IPS-20b (cell line): ENCODE data around the gene FYCO1.

Experiments used
- H3K27ac ChIP-seq: one replicate; pipeline ENCODE4 v1.5.1; 2013; ENCODE audit warnings: low read length
- H3K27me3 ChIP-seq: 2 replicates; pipeline ENCODE4 v1.6.1; 2013; ENCODE audit warnings: mild to moderate bottlenecking, low read length, inconsistent platforms; ENCODE audit not compliant: insufficient read depth
- H3K36me3 ChIP-seq: 2 replicates; pipeline ENCODE4 v1.6.1; 2013; ENCODE audit warnings: low read depth, mild to moderate bottlenecking, inconsistent platforms, low read length, moderate library complexity; ENCODE audit not compliant: insufficient read depth
- H3K4me1 ChIP-seq: 2 replicates; pipeline ENCODE4 v1.6.1; 2013; ENCODE audit warnings: mild to moderate bottlenecking, control low read depth, inconsistent platforms, low read length, moderate library complexity; ENCODE audit not compliant: insufficient read depth
- H3K4me3 ChIP-seq: 2 replicates; pipeline ENCODE4 v1.5.1; 2013; ENCODE audit warnings: mild to moderate bottlenecking, low read length, inconsistent platforms
- H3K9ac ChIP-seq: 2 replicates; pipeline ENCODE4 v1.6.1; 2013; ENCODE audit warnings: low read depth, mild to moderate bottlenecking, inconsistent platforms, low read length, moderate library complexity
- H3K9me3 ChIP-seq: 2 replicates; pipeline ENCODE4 v1.6.1; 2013; ENCODE audit warnings: mild to moderate bottlenecking, low read depth, low read length, inconsistent platforms; ENCODE audit not compliant: insufficient read depth

The FYCO1 gene

GRCh38 chr3:45933591-45933990, 62.0 kb downstream of the FYCO1 start:
- no peak overlapping the region for H3K27ac ChIP-seq
- no peaks in the 10 kb centered on the region for H3K4me1 ChIP-seq
- H3K4me3 ChIP-seq: no peak overlapping the region
- no peaks in the 10 kb centered on the region for H3K9me3 ChIP-seq
- H3K36me3 ChIP-seq: peaks cover 88% of the 10 kb centered on the region
- H3K27me3 ChIP-seq: no peaks in the 10 kb centered on the region
- H3K9ac ChIP-seq: no peak overlapping the region

GRCh38 chr3:45932112-45932511, 63.5 kb downstream of the FYCO1 start:
- H3K36me3 ChIP-seq: peaks cover 97% of the 10 kb centered on the region
- no peak overlapping the region for H3K4me3 ChIP-seq
- H3K9ac ChIP-seq: no peak overlapping the region
- no peaks in the 10 kb centered on the region for H3K27me3 ChIP-seq
- H3K27ac ChIP-seq: no peak overlapping the region
- H3K4me1 ChIP-seq: no peaks in the 10 kb centered on the region
- no peaks in the 10 kb centered on the region for H3K9me3 ChIP-seq

GRCh38 chr3:45931496-45931895, 64.1 kb downstream of the FYCO1 start:
- Histone ChIP-seq H3K27me3 (no peaks in the 10 kb centered on the region), H3K27ac (no peak overlapping the region), H3K4me3 (no peak overlapping the region), H3K9ac (no peak overlapping the region), H3K9me3 (no peaks in the 10 kb centered on the region), H3K4me1 (no peaks in the 10 kb centered on the region), H3K36me3 (peaks cover 93% of the 10 kb centered on the region)

- Histone ChIP-seq H3K9ac (no peak overlapping the region), H3K27ac (no peak overlapping the region), H3K27me3 (no peaks in the 10 kb centered on the region), H3K36me3 (peaks cover 75% of the 10 kb centered on the region), H3K4me1 (no peaks in the 10 kb centered on the region), H3K9me3 (no peaks in the 10 kb centered on the region), H3K4me3 (no peak overlapping the region)
These were observed 66.5 kb downstream of the FYCO1 start for GRCh38 chr3:45929042-45929679.

GRCh38 chr3:45927881-45928280, 67.7 kb downstream of the FYCO1 start:
- H3K9ac ChIP-seq: no peak overlapping the region
- no peak overlapping the region for H3K4me3 ChIP-seq
- H3K27me3 ChIP-seq: no peaks in the 10 kb centered on the region
- peaks cover 76% of the 10 kb centered on the region for H3K36me3 ChIP-seq
- no peaks in the 10 kb centered on the region for H3K9me3 ChIP-seq
- H3K27ac ChIP-seq: no peak overlapping the region
- no peaks in the 10 kb centered on the region for H3K4me1 ChIP-seq

GRCh38 chr3:45923755-45924154, 71.9 kb downstream of the FYCO1 start:
- H3K27ac ChIP-seq: no peak overlapping the region
- no peak overlapping the region for H3K9ac ChIP-seq
- no peaks in the 10 kb centered on the region for H3K27me3 ChIP-seq
- no peaks in the 10 kb centered on the region for H3K4me1 ChIP-seq
- peaks cover 55% of the 10 kb centered on the region for H3K36me3 ChIP-seq
- no peak overlapping the region for H3K4me3 ChIP-seq
- no peaks in the 10 kb centered on the region for H3K9me3 ChIP-seq

- H3K36me3 ChIP-seq: peaks cover 49% of the 10 kb centered on the region
These were observed 72.6 kb downstream of the FYCO1 start for GRCh38 chr3:45922950-45923590.

GRCh38 chr3:45922039-45922326, 73.6 kb downstream of the FYCO1 start:
- H3K9me3 ChIP-seq: no peaks in the 10 kb centered on the region
- no peaks in the 10 kb centered on the region for H3K4me1 ChIP-seq
- no peak overlapping the region for H3K27ac ChIP-seq
- no peaks in the 10 kb centered on the region for H3K27me3 ChIP-seq
- peaks cover 38% of the 10 kb centered on the region for H3K36me3 ChIP-seq
- no peak overlapping the region for H3K9ac ChIP-seq
- no peak overlapping the region for H3K4me3 ChIP-seq

More at GRCh38 chr3:45922950-45923590, 72.6 kb downstream of the FYCO1 start:
- Histone ChIP-seq H3K9me3 (no peaks in the 10 kb centered on the region), H3K4me3 (no peak overlapping the region), H3K9ac (no peak overlapping the region), H3K27me3 (no peaks in the 10 kb centered on the region), H3K27ac (no peak overlapping the region), H3K4me1 (no peaks in the 10 kb centered on the region)

- Histone ChIP-seq H3K27me3 (no peaks in the 10 kb centered on the region), H3K4me1 (no peaks in the 10 kb centered on the region), H3K36me3 (peaks cover 38% of the 10 kb centered on the region), H3K4me3 (no peak overlapping the region), H3K9me3 (no peaks in the 10 kb centered on the region), H3K9ac (no peak overlapping the region), H3K27ac (no peak overlapping the region)
These were observed 74.2 kb downstream of the FYCO1 start for GRCh38 chr3:45921158-45922038.

GRCh38 chr3:45917146-45917898, 78.3 kb downstream of the FYCO1 start:
- Histone ChIP-seq H3K27ac (no peak overlapping the region), H3K9ac (no peak overlapping the region), H3K4me1 (no peaks in the 10 kb centered on the region), H3K27me3 (peaks cover 7% of the 10 kb centered on the region; the same call in 1 of the 2 replicates), H3K9me3 (no peaks in the 10 kb centered on the region), H3K4me3 (no peak overlapping the region), H3K36me3 (peaks cover 16% of the 10 kb centered on the region)

GRCh38 chr3:45915518-45916231, 79.9 kb downstream of the FYCO1 start:
- H3K4me1 ChIP-seq: no peaks in the 10 kb centered on the region
- no peaks in the 10 kb centered on the region for H3K9me3 ChIP-seq
- H3K27me3 ChIP-seq: peaks cover 7% of the 10 kb centered on the region; the same call in 1 of the 2 replicates
- no peak overlapping the region for H3K9ac ChIP-seq
- no peak overlapping the region for H3K27ac ChIP-seq
- no peak overlapping the region for H3K4me3 ChIP-seq
- H3K36me3 ChIP-seq: no peaks in the 10 kb centered on the region
